GM12874 (cell line): ENCODE data around the gene SYNE3.

Experiments
- TF ChIP-seq, protein P1 (sequence below): IDR thresholded peaks from 2 replicates; pipeline ENCODE4 v1.5.1; 2011; ENCODE audit warnings: low read depth, mild to moderate bottlenecking, control low read depth, low read length, moderate library complexity; ENCODE audit not compliant: insufficient read depth

Gene SYNE3

DNA sequence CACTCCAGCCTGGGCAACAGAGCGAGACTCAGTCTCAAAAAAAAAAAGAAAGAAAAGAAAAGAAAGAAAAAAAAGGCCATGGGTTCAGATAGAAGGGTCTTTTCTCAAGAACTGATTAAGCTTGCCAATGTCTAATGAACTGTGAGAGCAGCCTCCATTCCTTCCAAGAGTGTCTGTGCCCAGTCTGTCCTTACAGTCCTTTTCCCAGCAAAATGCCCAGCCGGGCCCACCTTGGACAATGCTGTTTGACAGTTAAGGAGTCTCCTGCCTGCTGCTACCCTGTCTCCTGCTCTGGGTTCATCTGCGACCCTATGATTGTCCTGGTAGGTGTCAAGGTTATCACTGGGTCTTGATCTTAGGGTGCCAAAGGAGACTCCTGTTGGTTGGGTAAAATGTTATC, 21.4 kb downstream of the SYNE3 start:
- TF ChIP-seq, protein P1, sequence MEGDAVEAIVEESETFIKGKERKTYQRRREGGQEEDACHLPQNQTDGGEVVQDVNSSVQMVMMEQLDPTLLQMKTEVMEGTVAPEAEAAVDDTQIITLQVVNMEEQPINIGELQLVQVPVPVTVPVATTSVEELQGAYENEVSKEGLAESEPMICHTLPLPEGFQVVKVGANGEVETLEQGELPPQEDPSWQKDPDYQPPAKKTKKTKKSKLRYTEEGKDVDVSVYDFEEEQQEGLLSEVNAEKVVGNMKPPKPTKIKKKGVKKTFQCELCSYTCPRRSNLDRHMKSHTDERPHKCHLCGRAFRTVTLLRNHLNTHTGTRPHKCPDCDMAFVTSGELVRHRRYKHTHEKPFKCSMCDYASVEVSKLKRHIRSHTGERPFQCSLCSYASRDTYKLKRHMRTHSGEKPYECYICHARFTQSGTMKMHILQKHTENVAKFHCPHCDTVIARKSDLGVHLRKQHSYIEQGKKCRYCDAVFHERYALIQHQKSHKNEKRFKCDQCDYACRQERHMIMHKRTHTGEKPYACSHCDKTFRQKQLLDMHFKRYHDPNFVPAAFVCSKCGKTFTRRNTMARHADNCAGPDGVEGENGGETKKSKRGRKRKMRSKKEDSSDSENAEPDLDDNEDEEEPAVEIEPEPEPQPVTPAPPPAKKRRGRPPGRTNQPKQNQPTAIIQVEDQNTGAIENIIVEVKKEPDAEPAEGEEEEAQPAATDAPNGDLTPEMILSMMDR, result no peak

GRCh38 chr14:95494456-95494855, 22.0 kb downstream of the SYNE3 start:
- TF ChIP-seq, protein P1, result no peak

DNA sequence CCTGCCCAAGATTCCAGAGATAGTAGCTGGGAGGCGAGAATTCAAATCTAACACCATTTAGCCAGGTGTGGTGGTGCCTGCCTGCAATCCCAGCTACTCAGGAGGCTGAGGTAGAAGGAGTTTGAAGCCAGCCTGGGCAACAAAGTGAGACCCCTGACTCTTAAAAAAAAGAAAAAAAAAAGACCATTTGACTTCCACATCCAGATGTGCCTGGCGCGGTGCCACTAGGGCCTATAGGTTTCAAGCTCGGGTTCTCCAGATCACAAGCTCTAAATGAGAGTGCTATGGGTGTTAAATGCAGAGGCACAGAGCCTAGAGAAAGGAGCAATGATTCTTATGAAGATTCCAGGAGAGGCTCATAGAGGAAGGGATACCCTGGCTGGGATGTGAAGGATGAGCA, 22.5 kb downstream of the SYNE3 start:
- TF ChIP-seq, protein P1, result no peak

DNA sequence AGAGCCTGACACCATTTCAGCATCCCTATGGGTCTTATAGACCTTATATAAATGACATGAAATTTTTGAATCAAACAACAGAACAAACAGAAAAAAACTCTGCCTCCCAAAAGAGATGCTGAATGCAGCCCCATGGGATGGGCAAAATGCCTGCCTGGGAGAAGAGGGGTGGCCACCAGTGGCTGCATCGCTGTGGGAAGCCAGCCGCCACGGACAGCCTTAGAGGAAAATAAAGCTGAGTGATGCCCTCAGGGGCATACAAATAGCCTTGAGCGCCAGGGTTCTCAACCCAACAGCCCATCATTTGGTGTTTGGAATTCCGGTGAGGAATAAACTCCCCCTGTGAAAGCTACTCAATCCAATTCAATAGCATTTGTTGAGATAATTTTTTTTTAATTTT, 22.9 kb downstream of the SYNE3 start:
- TF ChIP-seq, protein P1, result no peak

GRCh38 chr14:95491936-95492608, 24.4 kb downstream of the SYNE3 start:
- TF ChIP-seq, protein P1, result no peak

DNA sequence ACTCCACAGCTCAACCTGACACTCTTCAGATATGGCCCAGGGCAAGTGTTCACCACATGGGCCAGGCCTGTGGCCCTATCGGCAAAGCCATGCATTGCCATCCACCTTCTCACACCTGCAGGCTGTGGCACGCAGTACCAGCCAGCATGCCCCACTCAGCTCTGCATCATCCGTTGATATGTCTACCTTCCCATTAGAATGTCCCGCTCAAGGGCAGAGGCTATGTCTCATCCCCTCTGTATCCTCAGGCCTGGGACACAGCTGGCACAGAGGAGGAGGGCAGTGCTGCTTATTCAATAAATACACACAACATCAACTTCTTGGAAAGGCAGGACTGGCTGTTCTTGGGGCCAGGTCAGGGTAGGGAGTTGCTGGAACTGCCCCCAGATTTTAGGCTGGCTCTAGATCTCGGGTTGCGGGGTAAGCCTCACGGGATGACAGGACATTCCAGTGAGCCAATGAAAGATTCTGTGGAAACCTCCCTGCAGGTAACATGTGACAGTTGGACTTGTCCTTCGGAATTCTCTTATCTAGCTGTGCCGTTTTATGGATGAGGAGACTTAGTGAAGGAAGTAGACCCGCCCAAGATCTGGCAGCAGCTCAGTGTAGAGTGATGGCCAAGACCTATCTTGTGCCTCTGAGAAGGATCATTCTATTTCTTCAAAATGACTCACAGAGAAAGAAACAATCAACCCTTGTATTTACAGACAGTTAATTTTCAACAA, 25.6 kb downstream of the SYNE3 start:
- TF ChIP-seq, protein P1, result no peak

- TF ChIP-seq, protein P1, result no peak
These were observed 26.3 kb downstream of the SYNE3 start for GRCh38 chr14:95490138-95490509.
